Endothelial cell of umbilical vein (primary cell): ENCODE measurements around the gene TECTB. TPM values are rescaled to one million over a fixed set of nuclear protein-coding genes. Genes with fewer than 3 reads are reported as not detected.

Source experiments
- BruUV-seq: library from RNA; stranded (reverse); fragments of 400-500 nt; replicated peaks from 2 replicates; lab custom pipeline; 2021; lab: Mats Ljungman, UMichigan
- CTCF ChIA-PET: fragments of 300-600, 350-600 bp; sonication (Branson Sonifier 250); formaldehyde crosslinking; loops from one replicate; lab custom pipeline; 2021; ENCODE audit warnings: antibody characterized with exemption, inconsistent platforms; lab: Charles Lee
- POLR2A ChIA-PET: fragments of 300-600, 350-600 bp; sonication (Branson Sonifier 250); formaldehyde crosslinking; loops from one replicate; lab custom pipeline; 2021; ENCODE audit warnings: antibody characterized with exemption, inconsistent platforms; lab: Charles Lee
- DNase-seq: peaks from one replicate; pipeline ENCODE4 v3.0.0-alpha.2; 2011; ENCODE audit warnings: low read depth, low spot score
- FAIRE-seq: peaks from 2 replicates; lab custom pipeline; 2011; peaks lifted over from hg19 to GRCh38; lab: Jason Lieb, UNC
- H2AFZ ChIP-seq: 2 replicates; pipeline ENCODE4 v1.6.0; 2012; ENCODE audit warnings: low read depth, low read length, control low read depth, inconsistent platforms
- H3K27ac ChIP-seq: 2 replicates; pipeline ENCODE4 v1.5.1; 2011; ENCODE audit warnings: low read depth, mild to moderate bottlenecking, control low read depth, low read length, moderate library complexity; ENCODE audit not compliant: insufficient read depth
- H3K27me3 ChIP-seq, 2 experiments: 2 replicates each; pipeline versions ENCODE4 v1.6.0 to v1.6.1; 2011; ENCODE audit warnings: low read length in 2 of 2, mixed read lengths in 1 of 2; ENCODE audit not compliant: control insufficient read depth in 2 of 2, insufficient read depth in 2 of 2
- H3K36me3 ChIP-seq, 2 experiments: 2 replicates in 1 of 2; 3 replicates in 1 of 2; pipeline ENCODE4 v1.5.1; 2011; ENCODE audit warnings: low read length in 2 of 2, mild to moderate bottlenecking in 1 of 2, moderate library complexity in 1 of 2; ENCODE audit not compliant: control insufficient read depth in 2 of 2, insufficient read depth in 2 of 2; ENCODE audit errors: extremely low read depth in 1 of 2
- H3K4me1 ChIP-seq: 3 replicates; pipeline ENCODE4 v1.5.1; 2011; ENCODE audit warnings: mild to moderate bottlenecking, low read length; ENCODE audit not compliant: control insufficient read depth, insufficient read depth; ENCODE audit errors: extremely low read depth
- H3K4me2 ChIP-seq: 2 replicates; pipeline ENCODE4 v1.6.1; 2011; ENCODE audit warnings: low read length, control low read depth, mixed read lengths; ENCODE audit not compliant: insufficient read depth
- H3K4me3 ChIP-seq, 3 experiments: fragments of 200-600 bp in 1 of 3; sonication (generic), shearing (Covaris generic) in 1 of 3; replicated peaks in 1 of 3; 2 replicates each; pipeline ENCODE4 v1.5.1; 2011 to 2016; ENCODE audit warnings: control low read depth in 3 of 3, low read length in 3 of 3, mild to moderate bottlenecking in 2 of 3, inconsistent platforms in 1 of 3, low read depth in 1 of 3, moderate library complexity in 1 of 3; ENCODE audit not compliant: insufficient read depth in 1 of 3
- H3K79me2 ChIP-seq: 2 replicates; pipeline ENCODE4 v1.6.0; 2012; ENCODE audit warnings: low read length, inconsistent platforms; ENCODE audit not compliant: control insufficient read depth, insufficient read depth
- H3K9ac ChIP-seq: replicated peaks from 2 replicates; pipeline ENCODE3; 2011; ENCODE audit warnings: low read length, control low read depth; ENCODE audit not compliant: insufficient read depth; ENCODE audit errors: extremely low read depth
- H3K9me1 ChIP-seq: replicated peaks from 3 replicates; pipeline ENCODE4 v1.6.0; 2011; ENCODE audit warnings: mild to moderate bottlenecking, low read length; ENCODE audit not compliant: control insufficient read depth, insufficient read depth; ENCODE audit errors: extremely low read depth
- H3K9me3 ChIP-seq: replicated peaks from 2 replicates; pipeline ENCODE4 v1.5.1; 2012; ENCODE audit warnings: low read length, inconsistent platforms; ENCODE audit not compliant: control insufficient read depth, insufficient read depth
- H4K20me1 ChIP-seq: replicated peaks from 2 replicates; pipeline ENCODE3; 2011; ENCODE audit warnings: mild to moderate bottlenecking, low read length; ENCODE audit not compliant: control insufficient read depth, insufficient read depth; ENCODE audit errors: extremely low read depth
- EZH2 ChIP-seq: IDR thresholded peaks from 2 replicates; pipeline ENCODE4 v1.6.1; 2012; ENCODE audit warnings: borderline replicate concordance, low read depth, mild to moderate bottlenecking, moderate library complexity, low read length, inconsistent platforms; ENCODE audit not compliant: severe bottlenecking
- FOS ChIP-seq: IDR thresholded peaks from 2 replicates; pipeline ENCODE4 v1.6.1; 2011; ENCODE audit warnings: mild to moderate bottlenecking, low read length, moderate library complexity, borderline replicate concordance; ENCODE audit not compliant: insufficient read depth
- JUN ChIP-seq: IDR thresholded peaks from 2 replicates; pipeline ENCODE4 v1.6.1; 2011; ENCODE audit warnings: borderline replicate concordance, low read depth; ENCODE audit not compliant: insufficient read length, insufficient read depth
- MAX ChIP-seq: IDR thresholded peaks from 2 replicates; pipeline ENCODE4 v1.6.1; 2011; ENCODE audit not compliant: insufficient read depth, insufficient read length
- MYC ChIP-seq: IDR thresholded peaks from one replicate; pipeline ENCODE4 v1.6.1; 2011; ENCODE audit warnings: mild to moderate bottlenecking, low read depth, low read length
- POLR2AphosphoS5 ChIP-seq: IDR thresholded peaks from 2 replicates; pipeline ENCODE4 v1.6.1; 2012; ENCODE audit warnings: low read depth, mild to moderate bottlenecking, control low read depth, low read length, moderate library complexity; ENCODE audit not compliant: insufficient read depth
- dilution Hi-C: fragments of 300-500 bp; cut with MboI; formaldehyde crosslinking; loops from one replicate; pipeline ENCODE4 v1.15.0; 2019; ENCODE audit warnings: low sequenced_read_pairs; ENCODE audit not compliant: extremely low pct_ligation_motif_present
- intact Hi-C: fragments of 100-400 bp; cut with micrococcal nuclease; formaldehyde crosslinking; loops from one replicate; pipeline ENCODE4 v1.10.0; 2022
- polyA plus RNA-seq, 4 experiments: library from polyadenylated mRNA; depleted of rRNA in 3 of 4; stranded (reverse) in 3 of 4; unstranded in 1 of 4; fragments of >200 nt; gene quantifications; 2 replicates each; pipeline versions ENCODE4 v1.2.1 to v1.2.3, GENCODE V29; 2011 to 2012; ENCODE audit warnings: missing spikeins in 1 of 4
- total RNA-seq: library from RNA; stranded (reverse); gene quantifications from 2 replicates; pipeline ENCODE4 v1.2.3, GENCODE V29; 2021
- TF ChIP-seq, protein P1 (sequence below), 2 donors: IDR thresholded peaks; 1 replicate in 1 of 2; 2 replicates in 1 of 2; pipeline ENCODE4 v1.5.1; 2011; ENCODE audit warnings: low read length in 2 of 2, mild to moderate bottlenecking in 2 of 2, moderate library complexity in 2 of 2, control low read depth in 1 of 2, inconsistent platforms in 1 of 2, low read depth in 1 of 2; ENCODE audit not compliant: insufficient read depth in 1 of 2; ENCODE audit errors: extremely low read depth in 1 of 2

Gene TECTB
- total and polyA plus RNA-seq, 2 donors (not counting 3 experiments of a cell fraction or from before 2014, with no cell fraction given), result not detected

- ChIA-PET POLR2A (no interaction called here), CTCF (no interaction called here)
- FAIRE-seq (no peak), DNase-seq (no peak)
- Histone ChIP-seq H3K4me2 (no peak overlapping the region), H3K27me3 (no peaks in the 10 kb centered on the region), H3K4me3 (no peak overlapping the region), H3K27ac (no peak overlapping the region), H3K4me1 (no peaks in the 10 kb centered on the region), H3K9me3 (no peaks in the 10 kb centered on the region), H3K36me3 (no peaks in the 10 kb centered on the region), H4K20me1 (no peaks in the 10 kb centered on the region), H3K9ac (no peak overlapping the region), H2AFZ (no peak overlapping the region), H3K79me2 (no peaks in the 10 kb centered on the region), H3K9me1 (no peaks in the 10 kb centered on the region)
- dilution Hi-C loops (no loop called here), intact Hi-C loops (no loop called here)
- BruUV-seq, result no TSS peak
- TF ChIP-seq JUN, result no peak
- no peak for TF ChIP-seq POLR2AphosphoS5
- no peak for TF ChIP-seq MAX
- TF ChIP-seq FOS, result no peak
- no peak for TF ChIP-seq MYC
Measured at GRCh38 chr10:112248584-112249295, 34.5 kb upstream of the TECTB start.

- FAIRE-seq (no peak), DNase-seq (no peak)
- POLR2A ChIA-PET, result no interaction called here
- H3K9me1 ChIP-seq, result no peaks in the 10 kb centered on the region
- dilution Hi-C loops (no loop called here), intact Hi-C loops (no loop called here)
- H3K4me1 ChIP-seq, result no peaks in the 10 kb centered on the region
- CTCF ChIA-PET, result no interaction called here
- H3K9ac ChIP-seq, result no peak overlapping the region
- no peak overlapping the region for H3K4me2 ChIP-seq
- H3K27ac ChIP-seq, result no peak overlapping the region
- H2AFZ ChIP-seq, result no peak overlapping the region
- no peaks in the 10 kb centered on the region for H4K20me1 ChIP-seq
- no peak for TF ChIP-seq MYC
- TF ChIP-seq FOS, result no peak
- TF ChIP-seq POLR2AphosphoS5, result no peak
- no peak for TF ChIP-seq EZH2
- TF ChIP-seq MAX, result no peak
- no peak for TF ChIP-seq JUN
- TF ChIP-seq, protein P1, sequence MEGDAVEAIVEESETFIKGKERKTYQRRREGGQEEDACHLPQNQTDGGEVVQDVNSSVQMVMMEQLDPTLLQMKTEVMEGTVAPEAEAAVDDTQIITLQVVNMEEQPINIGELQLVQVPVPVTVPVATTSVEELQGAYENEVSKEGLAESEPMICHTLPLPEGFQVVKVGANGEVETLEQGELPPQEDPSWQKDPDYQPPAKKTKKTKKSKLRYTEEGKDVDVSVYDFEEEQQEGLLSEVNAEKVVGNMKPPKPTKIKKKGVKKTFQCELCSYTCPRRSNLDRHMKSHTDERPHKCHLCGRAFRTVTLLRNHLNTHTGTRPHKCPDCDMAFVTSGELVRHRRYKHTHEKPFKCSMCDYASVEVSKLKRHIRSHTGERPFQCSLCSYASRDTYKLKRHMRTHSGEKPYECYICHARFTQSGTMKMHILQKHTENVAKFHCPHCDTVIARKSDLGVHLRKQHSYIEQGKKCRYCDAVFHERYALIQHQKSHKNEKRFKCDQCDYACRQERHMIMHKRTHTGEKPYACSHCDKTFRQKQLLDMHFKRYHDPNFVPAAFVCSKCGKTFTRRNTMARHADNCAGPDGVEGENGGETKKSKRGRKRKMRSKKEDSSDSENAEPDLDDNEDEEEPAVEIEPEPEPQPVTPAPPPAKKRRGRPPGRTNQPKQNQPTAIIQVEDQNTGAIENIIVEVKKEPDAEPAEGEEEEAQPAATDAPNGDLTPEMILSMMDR (IDR thresholded peaks at IDR 0.05; ENCODE audit: extremely low read depth in 1 of 2, insufficient read depth in 1 of 2, low read depth in 1 of 2, low read length in 2 of 2), result no peak
- no TSS peak for BruUV-seq
- no peaks in the 10 kb centered on the region for H3K79me2 ChIP-seq
- H3K9me3 ChIP-seq, result no peaks in the 10 kb centered on the region
- H3K27me3 ChIP-seq, result no peaks in the 10 kb centered on the region
- H3K4me3 ChIP-seq, result no peak overlapping the region
- no peaks in the 10 kb centered on the region for H3K36me3 ChIP-seq
Measured at GRCh38 chr10:112249722-112250121, 33.5 kb upstream of the TECTB start.
